Activated CD4-positive, alpha-beta T cell treated with anti-CD3 and anti-CD28 coated beads, Interleukin-2, Interleukin-6, amounts not matched to agents 100 ng/mL and 50 ng/mL, durations not matched to agents 16 hours and 8 hours (primary cell): Measurements from ENCODE around the gene NRG2.

Experiments
- DNase-seq: peaks from one replicate; pipeline ENCODE4 v3.0.0-alpha.2; 2020

The NRG2 gene

DNA sequence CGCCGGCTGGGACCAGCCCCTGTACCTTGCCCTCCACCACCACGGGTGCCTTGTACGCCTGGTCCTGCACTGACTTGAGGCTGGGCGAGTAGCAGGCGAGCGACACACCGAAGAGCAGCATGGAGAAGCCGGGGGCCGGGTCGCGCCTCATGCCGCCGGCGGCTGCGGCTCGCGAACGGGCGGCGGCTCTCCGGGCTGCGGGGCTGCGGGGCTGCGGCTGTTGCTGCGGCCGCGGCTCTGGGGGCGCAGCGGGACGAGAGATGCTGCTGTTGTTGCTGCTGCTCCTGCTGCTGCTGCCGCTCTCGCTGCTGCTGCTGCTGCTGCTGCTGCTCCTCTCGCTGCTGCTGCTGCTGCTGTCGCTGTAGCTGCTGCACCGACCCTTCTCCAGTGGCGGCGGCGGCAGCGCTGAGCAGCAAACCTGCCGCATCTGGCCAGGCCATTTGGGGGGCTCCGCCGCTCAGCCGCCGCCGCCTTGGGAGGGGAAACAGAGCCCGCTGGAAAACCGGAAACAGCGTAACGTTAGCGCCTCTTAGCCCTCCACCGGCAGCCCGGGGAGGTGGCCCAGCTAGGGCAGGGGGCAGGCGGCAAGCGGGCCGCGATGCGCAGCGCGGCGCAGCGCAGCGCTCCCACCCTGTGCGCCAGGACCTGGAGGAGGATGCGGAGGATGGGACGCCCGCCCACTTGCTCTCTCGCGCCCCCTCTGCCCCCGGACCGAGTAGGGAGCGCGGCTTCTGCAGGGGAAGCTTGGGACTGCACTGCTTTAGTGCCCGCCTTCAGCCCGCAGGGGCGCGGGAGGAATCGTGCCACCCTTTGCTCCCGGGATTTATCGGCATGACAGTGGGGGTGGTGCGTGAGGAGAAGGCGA lies at the start of gene NRG2:
NRG2 (minus strand) TSS at position 657 of the 865 bp plus-strand sequence.
- peak; percentile 52 for DNase-seq

- no peak for DNase-seq
Measured at GRCh38 chr5:140090251-140090650, 47.2 kb upstream of the NRG2 start.

DNA sequence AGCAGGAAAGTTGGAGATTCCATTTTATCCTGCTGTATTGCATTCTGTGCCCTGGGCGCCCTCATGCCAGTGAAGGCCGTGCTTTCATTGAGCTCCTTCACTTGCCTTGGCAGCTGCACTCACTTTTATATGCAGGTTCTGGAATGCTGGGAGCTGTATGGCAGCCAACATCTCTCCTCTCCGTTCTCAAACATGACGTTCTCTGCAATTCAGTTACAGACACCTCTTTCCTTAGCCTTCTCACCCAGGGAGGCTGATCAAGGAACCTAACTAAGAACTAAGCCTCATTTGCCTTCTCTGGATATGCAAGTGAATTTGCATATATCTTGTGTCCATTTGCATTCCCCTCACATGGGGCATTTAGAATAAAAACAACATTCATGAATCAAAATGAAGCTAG lies 41.4 kb upstream of the NRG2 start:
- no peak for DNase-seq

GRCh38 chr5:140083650-140084049 lies 40.6 kb upstream of the NRG2 start:
- no peak for DNase-seq

GRCh38 chr5:140083120-140083519 lies 40.0 kb upstream of the NRG2 start:
- DNase-seq = no peak

DNA sequence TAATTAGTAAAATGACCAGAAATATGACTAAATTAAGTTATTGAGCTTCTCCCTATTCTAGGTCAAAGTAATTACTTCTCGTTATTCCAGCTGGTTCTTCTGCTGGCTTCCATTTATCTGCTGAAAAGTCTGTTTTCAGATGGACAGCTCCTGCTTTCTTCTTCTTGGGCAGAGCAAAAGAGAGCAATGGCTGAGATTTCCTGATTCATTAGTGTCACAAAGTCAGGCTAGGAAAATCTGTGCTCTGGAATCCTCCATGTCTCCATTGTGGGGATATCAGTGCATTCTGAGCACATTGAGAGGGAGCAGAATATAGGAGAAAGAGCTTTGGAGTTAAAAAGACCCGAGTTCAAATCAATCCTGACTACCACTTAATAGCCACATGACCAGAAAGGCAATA lies 33.7 kb upstream of the NRG2 start:
- no peak for DNase-seq

- no peak for DNase-seq
Measured at GRCh38 chr5:140076142-140076541, 33.0 kb upstream of the NRG2 start.

GRCh38 chr5:140075371-140075770 lies 32.3 kb upstream of the NRG2 start:
- DNase-seq = no peak

GRCh38 chr5:140073296-140073695 lies 30.2 kb upstream of the NRG2 start:
- peak; percentile 25 for DNase-seq

GRCh38 chr5:140072812-140073211 lies 29.7 kb upstream of the NRG2 start:
- DNase-seq = no peak

GRCh38 chr5:140060816-140061215 lies 17.7 kb upstream of the NRG2 start:
- DNase-seq = no peak

GRCh38 chr5:140058212-140058932 lies 15.3 kb upstream of the NRG2 start:
- DNase-seq = no peak

DNA sequence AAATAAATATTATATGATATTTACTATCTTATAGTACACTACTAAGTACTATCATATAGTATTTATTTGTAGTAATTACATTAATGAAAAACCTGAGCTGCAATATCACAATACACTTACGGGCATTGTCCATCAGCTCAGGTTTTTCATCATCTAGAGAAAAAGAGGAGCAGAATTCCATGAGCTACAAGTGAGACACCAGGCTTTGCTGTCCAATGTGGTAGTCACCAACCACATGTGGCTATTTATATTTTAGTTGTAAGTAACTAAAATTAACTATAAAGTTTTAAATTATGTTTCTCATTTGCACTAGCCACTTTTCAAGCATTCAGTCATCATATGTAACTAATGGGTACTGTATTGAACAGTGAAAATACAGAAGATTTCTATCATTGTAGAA lies 13.8 kb upstream of the NRG2 start:
- DNase-seq = no peak

- DNase-seq = no peak
Measured at GRCh38 chr5:140055152-140055551, 12.1 kb upstream of the NRG2 start.

DNA sequence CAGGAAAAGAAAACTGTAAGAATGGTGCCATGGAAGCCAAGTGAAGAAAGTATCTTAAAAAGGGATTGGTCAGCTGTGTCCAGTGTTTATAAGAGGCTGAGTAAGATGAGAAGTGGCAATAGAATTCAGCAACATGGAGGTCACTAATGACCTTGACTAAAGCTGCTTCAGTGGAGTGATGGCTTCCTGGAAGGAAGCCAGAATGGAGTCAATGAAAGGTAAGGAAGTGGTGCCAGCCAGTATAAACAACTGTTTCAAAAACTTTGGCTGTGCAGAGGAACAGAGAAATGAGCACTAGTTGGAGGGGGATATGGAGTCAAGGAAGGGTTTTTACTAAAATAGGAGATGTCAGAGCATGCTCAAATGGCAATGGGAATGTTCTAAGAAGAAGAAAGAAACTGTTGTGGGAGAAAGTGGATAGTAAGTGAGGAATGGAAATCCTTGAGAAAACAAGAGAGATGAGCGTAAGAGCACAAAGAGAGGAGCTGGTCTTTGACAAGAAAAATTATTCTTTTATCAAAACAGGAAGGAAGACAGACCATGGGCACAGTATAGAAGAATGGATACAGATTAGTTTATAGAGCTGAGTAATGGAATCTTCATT lies 11.1 kb upstream of the NRG2 start:
- no peak for DNase-seq

DNA sequence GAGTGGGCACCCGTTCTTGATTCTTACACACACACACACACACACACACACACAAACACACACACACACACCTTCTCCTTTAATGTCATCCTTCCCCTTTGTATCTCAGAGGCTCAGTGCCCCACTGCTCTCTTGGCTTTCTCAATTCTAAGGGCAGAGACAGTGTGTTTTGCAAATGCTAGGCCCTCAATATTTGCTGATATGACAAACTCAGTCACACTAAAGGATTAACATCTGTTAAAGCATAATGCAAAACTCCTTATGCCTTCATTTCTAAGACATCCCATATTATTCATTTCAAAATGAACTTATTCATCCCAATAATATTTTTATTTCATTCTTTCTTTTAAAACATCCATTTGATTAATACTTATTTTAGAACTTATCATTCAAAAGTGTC lies 8.9 kb upstream of the NRG2 start:
- no peak for DNase-seq

GRCh38 chr5:140049713-140050112 lies 6.6 kb upstream of the NRG2 start:
- DNase-seq = no peak

DNA sequence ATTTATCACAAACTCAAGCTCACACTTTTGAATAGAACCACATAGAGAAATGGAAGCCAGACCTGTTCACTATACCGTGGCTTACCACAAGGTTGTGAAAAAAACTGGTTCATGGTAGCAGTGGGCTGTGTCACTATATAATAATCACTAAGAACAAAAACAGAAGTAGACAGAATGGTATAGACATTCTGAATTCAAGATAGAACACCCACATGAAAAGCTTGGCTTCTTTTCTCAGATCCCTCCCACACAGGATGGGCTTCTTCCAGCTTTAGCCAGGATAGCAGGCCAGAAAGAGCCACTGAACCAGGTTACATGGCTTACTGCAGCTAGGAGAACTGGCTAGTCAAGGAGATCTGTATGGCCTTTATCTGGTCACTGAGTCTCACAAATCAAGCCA lies 6.1 kb upstream of the NRG2 start:
- no peak for DNase-seq

- DNase-seq = no peak
Measured at GRCh38 chr5:140044041-140044440, 942 bp upstream of the NRG2 start.

- peak; percentile 7 for DNase-seq
Measured at GRCh38 chr5:140043508-140043872, 391 bp upstream of the NRG2 start.

DNA sequence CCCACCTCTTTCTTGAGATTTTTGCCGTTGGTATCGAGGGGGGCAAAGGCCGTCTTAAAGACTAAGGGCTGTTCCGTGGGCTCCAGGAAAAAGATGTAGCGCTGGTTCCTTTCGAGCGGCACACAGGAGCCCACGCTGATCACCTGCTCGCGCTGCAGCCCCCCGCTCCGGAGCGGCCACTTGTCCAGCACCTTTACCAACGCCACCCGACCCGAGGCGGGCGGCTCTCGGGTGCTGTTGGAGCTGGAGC lies 781 bp downstream of the NRG2 start:
- no peak for DNase-seq

- no peak for DNase-seq
Measured at GRCh38 chr5:140041492-140042392, 1.4 kb downstream of the NRG2 start.

DNA sequence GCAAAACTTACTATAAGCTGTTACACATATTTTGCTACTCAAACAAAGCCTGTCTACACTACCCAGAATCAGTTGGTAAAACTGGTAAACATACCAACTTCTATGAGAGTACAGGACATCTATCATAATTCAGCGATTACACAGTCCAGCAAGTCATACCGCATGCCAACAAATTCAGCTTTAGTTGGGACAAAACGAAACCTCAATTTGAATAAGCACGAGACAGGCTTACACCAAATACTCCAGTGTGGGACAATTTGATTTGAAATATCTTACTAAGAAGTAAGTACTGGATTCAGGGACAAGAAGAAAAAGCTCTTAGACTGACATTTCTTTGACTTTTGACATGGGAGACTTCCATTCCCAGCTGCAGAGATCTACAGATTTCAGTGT lies 2.0 kb downstream of the NRG2 start:
- no peak for DNase-seq
